Measurements from ENCODE around the gene SZRD1. TPM values are rescaled to one million over a fixed set of nuclear protein-coding genes. Genes with fewer than 3 reads are reported as not detected.

SZRD1 gene
- total and polyA plus RNA-seq, 9 of the 15 experiments (the other 6 are each of a cell fraction or from before 2014, with no cell fraction given), result 3.9 to 149 (median 82.5) TPM

DNA sequence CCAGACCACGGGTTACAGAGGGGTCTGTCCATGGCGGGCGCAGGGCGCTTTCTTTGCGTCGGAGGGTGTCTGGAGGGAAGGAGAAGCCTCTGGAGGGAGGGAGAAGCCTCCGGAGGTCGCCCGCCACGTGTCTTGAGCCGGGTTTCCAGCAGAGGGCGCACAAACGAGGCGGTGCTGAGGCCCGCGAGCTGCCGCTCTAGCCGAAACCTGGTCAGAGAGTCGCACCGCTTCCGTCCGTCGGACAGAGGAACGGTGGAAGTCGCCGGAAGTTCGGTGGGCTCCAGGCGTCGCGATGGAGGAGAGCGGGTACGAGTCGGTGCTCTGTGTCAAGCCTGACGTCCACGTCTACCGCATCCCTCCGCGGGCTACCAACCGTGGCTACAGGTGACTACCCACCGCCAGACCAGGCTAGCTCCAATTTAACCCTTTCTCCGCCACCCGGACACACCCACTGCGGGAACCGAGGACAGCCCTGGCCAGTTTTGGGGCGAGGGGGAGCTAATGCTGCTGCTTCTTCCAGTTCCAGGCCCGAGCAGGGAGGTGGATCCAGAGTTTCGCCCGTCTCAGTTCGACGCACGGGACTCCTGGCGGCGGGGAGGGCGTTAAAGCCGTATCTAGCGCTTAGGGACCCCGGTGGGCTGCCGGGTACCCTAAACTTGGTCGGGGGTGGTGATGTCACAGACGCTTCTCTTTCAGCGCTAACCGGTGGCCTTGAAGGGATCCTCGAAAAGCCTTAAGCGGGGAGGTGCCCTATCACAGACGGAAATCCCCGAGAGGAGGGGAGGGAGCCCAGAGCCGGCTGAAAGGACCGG lies 73.6 kb downstream of the SZRD1 start, which contains the start of gene NECAP2 (continued):
- TF ChIP-seq ADNP (tag; IDR thresholded peaks at IDR 0.05) (no peak), IRF1 (CRISPR knock-in tag; IDR thresholded peaks at IDR 0.05; ENCODE audit: borderline replicate concordance) (no peak), SNIP1 (IDR thresholded peaks at IDR 0.05; ENCODE audit: low read depth) (peak; percentile 95), KDM5B (IDR thresholded peaks at IDR 0.05; ENCODE audit: insufficient replicate concordance, low read depth, low read length) (peak; percentile 97), NFIC (IDR thresholded peaks at IDR 0.05) (peak; percentile 77), NELFE (IDR thresholded peaks at IDR 0.05; ENCODE audit: insufficient read depth, insufficient read length) (no peak), EZH2 (IDR thresholded peaks at IDR 0.05; ENCODE audit: borderline replicate concordance, low read depth, low read length) (no peak), TCF7 (IDR thresholded peaks at IDR 0.05; ENCODE audit: borderline replicate concordance) (peak; percentile 58; the same call in 1 of the 2 replicates), ZNF280B (CRISPR knock-in tag; IDR thresholded peaks at IDR 0.05) (no peak), NFRKB (IDR thresholded peaks at IDR 0.05; ENCODE audit: low read depth) (no peak; the same call in none of the 2 replicates), SAP30 (IDR thresholded peaks at IDR 0.05; ENCODE audit: borderline replicate concordance, insufficient read depth, low read depth, low read length, poor library complexity, severe bottlenecking) (peak; percentile 94), PHF8 (IDR thresholded peaks at IDR 0.05; ENCODE audit: borderline replicate concordance, low read length) (peak; percentile 95), ATF1 (CRISPR knock-in tag; IDR thresholded peaks at IDR 0.05) (peak; percentile 5; the same call in 1 of the 2 replicates), ATF1 (tag; IDR thresholded peaks at IDR 0.05) (peak; percentile 90), TCF7L2 (IDR thresholded peaks at IDR 0.05; ENCODE audit: low read depth, low read length) (no peak), SRSF1 (IDR thresholded peaks at IDR 0.05; ENCODE audit: low read depth, low read length) (no peak), MYC (IDR thresholded peaks at IDR 0.05; ENCODE audit: low read depth, low read length) (peak; percentile 99), MYC (CRISPR knock-in tag; IDR thresholded peaks at IDR 0.05; ENCODE audit: borderline replicate concordance, low read depth) (peak; percentile 84; the same call in 1 of the 2 replicates), CBX8 (IDR thresholded peaks at IDR 0.05; ENCODE audit: borderline replicate concordance, extremely low read depth, low read depth, low read length, poor library complexity, severe bottlenecking) (no peak)
- TF ChIP-seq, protein P1, sequence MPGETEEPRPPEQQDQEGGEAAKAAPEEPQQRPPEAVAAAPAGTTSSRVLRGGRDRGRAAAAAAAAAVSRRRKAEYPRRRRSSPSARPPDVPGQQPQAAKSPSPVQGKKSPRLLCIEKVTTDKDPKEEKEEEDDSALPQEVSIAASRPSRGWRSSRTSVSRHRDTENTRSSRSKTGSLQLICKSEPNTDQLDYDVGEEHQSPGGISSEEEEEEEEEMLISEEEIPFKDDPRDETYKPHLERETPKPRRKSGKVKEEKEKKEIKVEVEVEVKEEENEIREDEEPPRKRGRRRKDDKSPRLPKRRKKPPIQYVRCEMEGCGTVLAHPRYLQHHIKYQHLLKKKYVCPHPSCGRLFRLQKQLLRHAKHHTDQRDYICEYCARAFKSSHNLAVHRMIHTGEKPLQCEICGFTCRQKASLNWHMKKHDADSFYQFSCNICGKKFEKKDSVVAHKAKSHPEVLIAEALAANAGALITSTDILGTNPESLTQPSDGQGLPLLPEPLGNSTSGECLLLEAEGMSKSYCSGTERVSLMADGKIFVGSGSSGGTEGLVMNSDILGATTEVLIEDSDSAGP (CRISPR knock-in tag; IDR thresholded peaks at IDR 0.05), result no peak
- TF ChIP-seq, protein P2, sequence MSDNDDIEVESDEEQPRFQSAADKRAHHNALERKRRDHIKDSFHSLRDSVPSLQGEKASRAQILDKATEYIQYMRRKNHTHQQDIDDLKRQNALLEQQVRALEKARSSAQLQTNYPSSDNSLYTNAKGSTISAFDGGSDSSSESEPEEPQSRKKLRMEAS (CRISPR knock-in tag; IDR thresholded peaks at IDR 0.05), result peak; percentile 99
- TF ChIP-seq, protein P3, sequence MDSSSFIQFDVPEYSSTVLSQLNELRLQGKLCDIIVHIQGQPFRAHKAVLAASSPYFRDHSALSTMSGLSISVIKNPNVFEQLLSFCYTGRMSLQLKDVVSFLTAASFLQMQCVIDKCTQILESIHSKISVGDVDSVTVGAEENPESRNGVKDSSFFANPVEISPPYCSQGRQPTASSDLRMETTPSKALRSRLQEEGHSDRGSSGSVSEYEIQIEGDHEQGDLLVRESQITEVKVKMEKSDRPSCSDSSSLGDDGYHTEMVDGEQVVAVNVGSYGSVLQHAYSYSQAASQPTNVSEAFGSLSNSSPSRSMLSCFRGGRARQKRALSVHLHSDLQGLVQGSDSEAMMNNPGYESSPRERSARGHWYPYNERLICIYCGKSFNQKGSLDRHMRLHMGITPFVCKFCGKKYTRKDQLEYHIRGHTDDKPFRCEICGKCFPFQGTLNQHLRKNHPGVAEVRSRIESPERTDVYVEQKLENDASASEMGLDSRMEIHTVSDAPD (CRISPR knock-in tag; IDR thresholded peaks at IDR 0.05), result no peak
